KMS-11 (cell line): Measurements from ENCODE around the gene AK9.

Source experiments
- H2AFZ ChIP-seq: fragments of 200-600 bp; sonication (generic); 2 replicates; pipeline ENCODE4 v1.6.1; 2016; ENCODE audit warnings: antibody characterized with exemption, mixed run types, low read depth
- H3K27ac ChIP-seq: fragments of 200-600 bp; sonication (generic); 2 replicates; pipeline ENCODE4 v1.6.1; 2016; ENCODE audit warnings: mild to moderate bottlenecking, mixed run types
- H3K27me3 ChIP-seq: fragments of 200-600 bp; sonication (generic); 2 replicates; pipeline ENCODE4 v1.6.1; 2017; ENCODE audit warnings: mild to moderate bottlenecking, low read depth, mixed run types, moderate library complexity; ENCODE audit not compliant: insufficient read depth
- H3K36me3 ChIP-seq: fragments of 200-600 bp; sonication (generic); 2 replicates; pipeline ENCODE4 v1.6.1; 2017; ENCODE audit warnings: mild to moderate bottlenecking, mixed run types; ENCODE audit not compliant: insufficient read depth
- H3K4me1 ChIP-seq: fragments of 200-600 bp; sonication (generic); 2 replicates; pipeline ENCODE4 v1.6.1; 2016; ENCODE audit warnings: mild to moderate bottlenecking, low read depth, mixed run types; ENCODE audit not compliant: poor library complexity, severe bottlenecking
- H3K4me2 ChIP-seq: fragments of 200-600 bp; sonication (generic); 2 replicates; pipeline ENCODE4 v1.7.0; 2016; ENCODE audit warnings: mild to moderate bottlenecking, mixed run types
- H3K4me3 ChIP-seq: fragments of 200-600 bp; sonication (generic); IDR thresholded peaks from 2 replicates; pipeline ENCODE4 v1.6.1; 2017; ENCODE audit warnings: low read depth, low read length, mixed read lengths; ENCODE audit not compliant: insufficient read depth
- H3K79me2 ChIP-seq: fragments of 200-600 bp; sonication (generic); 2 replicates; pipeline ENCODE4 v1.6.1; 2016; ENCODE audit warnings: low read depth, mixed run types; ENCODE audit not compliant: insufficient read depth
- H3K9ac ChIP-seq: fragments of 200-600 bp; sonication (generic); 2 replicates; pipeline ENCODE4 v1.6.1; 2016; ENCODE audit warnings: mild to moderate bottlenecking, mixed run types
- H4K20me1 ChIP-seq: fragments of 200-600 bp; sonication (generic); 2 replicates; pipeline ENCODE4 v1.6.1; 2016; ENCODE audit warnings: mild to moderate bottlenecking, mixed run types; ENCODE audit not compliant: insufficient read depth
- CTCF ChIP-seq: fragments of 200-600 bp; sonication (generic); conservative IDR thresholded peaks from 2 replicates; pipeline ENCODE4 v1.6.1; 2017; ENCODE audit warnings: low read depth, mild to moderate bottlenecking, antibody characterized with exemption, low read length, moderate library complexity, mixed read lengths

The AK9 gene

GRCh38 chr6:109678240-109678639 lies 12.8 kb downstream of the AK9 start:
- H3K4me1 ChIP-seq, result no peaks in the 10 kb centered on the region
- no peaks in the 10 kb centered on the region for H3K79me2 ChIP-seq
- H3K4me2 ChIP-seq, result no peak overlapping the region
- no peak overlapping the region for H2AFZ ChIP-seq
- no peaks in the 10 kb centered on the region for H3K36me3 ChIP-seq
- H3K4me3 ChIP-seq, result no peak overlapping the region
- no peaks in the 10 kb centered on the region for H4K20me1 ChIP-seq
- H3K27me3 ChIP-seq, result no peaks in the 10 kb centered on the region
- no peak overlapping the region for H3K9ac ChIP-seq
- TF ChIP-seq CTCF, result no peak
- no peak overlapping the region for H3K27ac ChIP-seq

GRCh38 chr6:109676724-109677123 lies 14.3 kb downstream of the AK9 start:
- no peak overlapping the region for H3K27ac ChIP-seq
- no peaks in the 10 kb centered on the region for H3K4me1 ChIP-seq
- no peak overlapping the region for H2AFZ ChIP-seq
- TF ChIP-seq CTCF, result no peak
- no peaks in the 10 kb centered on the region for H3K27me3 ChIP-seq
- H3K4me3 ChIP-seq, result no peak overlapping the region
- H3K9ac ChIP-seq, result no peak overlapping the region
- H4K20me1 ChIP-seq, result no peaks in the 10 kb centered on the region
- no peak overlapping the region for H3K4me2 ChIP-seq
- H3K36me3 ChIP-seq, result no peaks in the 10 kb centered on the region
- H3K79me2 ChIP-seq, result no peaks in the 10 kb centered on the region

DNA sequence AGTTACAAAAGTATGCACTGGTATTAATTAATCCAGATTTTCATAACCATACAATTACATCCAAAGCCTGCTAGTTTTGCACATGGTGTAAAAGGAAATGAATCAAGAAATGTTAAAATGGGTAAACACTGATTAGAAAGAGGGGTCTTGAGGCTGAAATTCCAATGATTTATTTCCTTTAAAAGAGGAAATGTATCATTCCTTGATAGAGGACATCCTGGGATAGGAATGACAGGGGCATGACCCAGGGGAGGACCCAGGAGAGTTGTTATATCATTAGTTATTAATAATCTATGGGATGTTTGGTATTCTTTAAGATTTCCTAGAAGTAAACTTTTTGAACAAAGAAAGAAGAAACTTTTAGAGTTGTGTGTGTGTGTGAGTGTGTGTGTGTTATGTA lies 18.2 kb downstream of the AK9 start:
- Histone ChIP-seq H3K36me3 (no peaks in the 10 kb centered on the region), H3K4me1 (no peaks in the 10 kb centered on the region), H4K20me1 (no peaks in the 10 kb centered on the region), H3K4me3 (no peak overlapping the region), H2AFZ (no peak overlapping the region), H3K4me2 (no peak overlapping the region), H3K9ac (no peak overlapping the region), H3K27ac (no peak overlapping the region), H3K79me2 (no peaks in the 10 kb centered on the region), H3K27me3 (no peaks in the 10 kb centered on the region)
- no peak for TF ChIP-seq CTCF

- H3K4me1 ChIP-seq, result no peaks in the 10 kb centered on the region
- H3K9ac ChIP-seq, result no peak overlapping the region
- no peaks in the 10 kb centered on the region for H3K36me3 ChIP-seq
- H3K4me3 ChIP-seq, result no peak overlapping the region
- no peak overlapping the region for H3K4me2 ChIP-seq
- H3K27ac ChIP-seq, result no peak overlapping the region
- TF ChIP-seq CTCF, result no peak
- H4K20me1 ChIP-seq, result no peaks in the 10 kb centered on the region
- no peaks in the 10 kb centered on the region for H3K79me2 ChIP-seq
- H3K27me3 ChIP-seq, result no peaks in the 10 kb centered on the region
- H2AFZ ChIP-seq, result no peak overlapping the region
Measured at GRCh38 chr6:109672175-109672574, 18.8 kb downstream of the AK9 start.

- Histone ChIP-seq H3K4me2 (no peak overlapping the region), H3K4me3 (no peak overlapping the region), H4K20me1 (no peaks in the 10 kb centered on the region), H3K9ac (no peak overlapping the region), H3K79me2 (no peaks in the 10 kb centered on the region), H3K36me3 (no peaks in the 10 kb centered on the region), H3K27ac (no peak overlapping the region), H3K27me3 (no peaks in the 10 kb centered on the region), H3K4me1 (no peaks in the 10 kb centered on the region), H2AFZ (no peak overlapping the region)
- TF ChIP-seq CTCF, result no peak
Measured at GRCh38 chr6:109671733-109672132, 19.3 kb downstream of the AK9 start.
